DOHH2 (cell line): ENCODE results near the gene LIN54.

Experiments
- H3F3A ChIP-seq: fragments of 200-600 bp; sonication (generic), shearing (Covaris generic); 2 replicates; pipeline ENCODE4 v1.6.0; 2016; ENCODE audit warnings: antibody characterized with exemption, mild to moderate bottlenecking; ENCODE audit not compliant: control insufficient read depth, insufficient read depth
- H3K27ac ChIP-seq: fragments of 200-600 bp; sonication (generic); 2 replicates; pipeline ENCODE4 v1.5.1; 2014; ENCODE audit warnings: low read depth, mild to moderate bottlenecking, low read length, moderate library complexity
- H3K27me3 ChIP-seq: fragments of 200-600 bp; sonication (generic); 2 replicates; pipeline ENCODE4 v1.6.1; 2014; ENCODE audit warnings: mild to moderate bottlenecking, low read length, mixed read lengths; ENCODE audit not compliant: control insufficient read depth
- H3K36me3 ChIP-seq: fragments of 200-600 bp; sonication (generic); 2 replicates; pipeline ENCODE4 v1.6.1; 2014; ENCODE audit warnings: mild to moderate bottlenecking, low read length, moderate library complexity, mixed read lengths; ENCODE audit not compliant: control insufficient read depth
- H3K4me1 ChIP-seq: fragments of 200-600 bp; sonication (generic); 2 replicates; pipeline ENCODE4 v1.6.1; 2014; ENCODE audit warnings: mild to moderate bottlenecking, low read length, mixed read lengths; ENCODE audit not compliant: control insufficient read depth
- H3K4me2 ChIP-seq: fragments of 200-600 bp; sonication (generic); 2 replicates; pipeline ENCODE4 v1.6.0; 2014; ENCODE audit warnings: mild to moderate bottlenecking, low read length, moderate library complexity
- H3K4me3 ChIP-seq: fragments of 200-600 bp; sonication (generic); 2 replicates; pipeline ENCODE4 v1.5.1; 2014; ENCODE audit warnings: mild to moderate bottlenecking, low read length, mixed read lengths
- H3K79me2 ChIP-seq: fragments of 200-600 bp; sonication (generic); 2 replicates; pipeline ENCODE4 v1.6.1; 2014; ENCODE audit warnings: mild to moderate bottlenecking, low read length, mixed read lengths; ENCODE audit not compliant: control insufficient read depth
- H3K9me2 ChIP-seq: fragments of 200-600 bp; sonication (generic); replicated peaks from 2 replicates; pipeline ENCODE4 v1.6.1; 2014; ENCODE audit warnings: mild to moderate bottlenecking, low read length, mixed read lengths; ENCODE audit not compliant: control insufficient read depth
- H3K9me3 ChIP-seq: fragments of 200-600 bp; sonication (generic); 2 replicates; pipeline ENCODE4 v1.6.1; 2014; ENCODE audit warnings: antibody characterized with exemption, low read length, mixed read lengths; ENCODE audit not compliant: control insufficient read depth, insufficient read depth
- H4K20me1 ChIP-seq: fragments of 200-600 bp; sonication (generic); 2 replicates; pipeline ENCODE4 v1.6.0; 2014; ENCODE audit warnings: low read depth, mild to moderate bottlenecking, antibody characterized with exemption, low read length, moderate library complexity; ENCODE audit not compliant: control insufficient read depth, insufficient read depth
- EZH2phosphoT487 ChIP-seq: fragments of 200-600 bp; sonication (generic); IDR thresholded peaks from 2 replicates; pipeline ENCODE4 v1.6.1; 2017; ENCODE audit warnings: borderline replicate concordance, mild to moderate bottlenecking, antibody characterized with exemption, low read length, moderate library complexity, mixed read lengths
- TF ChIP-seq, protein P1 (sequence below): fragments of 200-600 bp; sonication (generic); IDR thresholded peaks from one replicate; pipeline ENCODE4 v1.5.1; 2014; ENCODE audit warnings: antibody characterized with exemption, mild to moderate bottlenecking, low read depth, low read length; ENCODE audit not compliant: poor library complexity, severe bottlenecking

The LIN54 gene

DNA sequence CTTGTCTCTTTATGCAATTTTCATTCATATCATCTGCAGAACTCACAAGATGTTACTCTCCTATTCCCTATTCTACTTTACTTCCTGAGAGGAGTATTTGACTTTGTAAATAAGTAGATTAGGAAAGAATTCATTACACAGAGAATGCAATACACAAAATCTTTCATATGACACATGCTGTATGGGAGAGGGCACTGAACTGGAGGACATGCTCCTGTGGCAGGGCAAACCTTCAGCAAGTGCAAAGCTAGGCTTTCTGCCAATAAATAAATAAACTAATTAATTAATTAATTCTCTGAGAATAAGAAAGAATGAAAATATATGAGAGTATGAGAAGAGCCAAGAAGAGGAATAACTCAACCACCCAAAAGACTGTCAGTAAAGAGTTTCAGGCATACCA lies 76.2 kb downstream of the LIN54 start:
- H3K36me3 ChIP-seq = peaks cover 67% of the 10 kb centered on the region

DNA sequence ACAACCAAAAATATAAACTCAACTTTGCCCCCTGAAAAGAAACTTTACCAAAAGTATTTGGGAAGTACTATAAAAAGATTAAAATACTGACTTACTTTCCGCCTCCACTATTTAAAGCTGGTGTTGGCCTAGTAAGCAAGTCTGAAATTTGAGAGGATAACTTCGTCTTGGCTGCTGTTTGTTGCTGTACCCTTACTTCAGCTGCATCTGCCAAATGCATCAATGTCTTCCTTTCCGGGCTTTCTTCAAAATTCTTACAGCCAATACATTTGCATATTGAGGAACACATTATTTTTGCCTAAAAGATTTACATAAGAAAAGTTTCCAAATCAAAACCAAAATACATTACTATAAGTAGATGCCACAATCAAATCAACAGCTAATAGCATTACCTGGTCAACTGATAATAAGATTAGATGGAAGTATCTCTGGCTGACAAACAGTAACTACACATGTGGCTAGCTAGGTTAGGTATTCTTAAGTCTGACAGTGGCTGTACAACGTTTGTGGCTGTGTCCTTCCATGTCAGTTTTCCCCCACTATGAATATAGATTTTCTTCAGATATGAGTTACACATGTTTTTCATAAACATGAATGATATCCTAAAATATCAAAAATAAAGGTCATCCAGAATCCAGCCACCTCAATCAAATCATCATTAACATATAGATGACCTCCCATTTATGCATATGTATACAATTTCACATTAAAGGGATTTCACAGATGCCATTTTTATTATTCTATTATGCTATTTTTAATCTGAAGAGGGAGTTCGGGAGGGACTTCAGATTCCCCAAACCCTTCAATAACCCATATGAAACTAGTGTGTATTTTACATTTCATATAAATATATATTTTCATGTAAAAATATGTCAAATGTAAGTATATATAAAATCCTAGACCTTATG lies 79.5 kb downstream of the LIN54 start:
- H3K9me3 ChIP-seq = no peaks in the 10 kb centered on the region
- no peaks in the 10 kb centered on the region for H3K27me3 ChIP-seq
- peaks cover 50% of the 10 kb centered on the region for H3K36me3 ChIP-seq
- no peaks in the 10 kb centered on the region for H4K20me1 ChIP-seq
- TF ChIP-seq, protein P1, sequence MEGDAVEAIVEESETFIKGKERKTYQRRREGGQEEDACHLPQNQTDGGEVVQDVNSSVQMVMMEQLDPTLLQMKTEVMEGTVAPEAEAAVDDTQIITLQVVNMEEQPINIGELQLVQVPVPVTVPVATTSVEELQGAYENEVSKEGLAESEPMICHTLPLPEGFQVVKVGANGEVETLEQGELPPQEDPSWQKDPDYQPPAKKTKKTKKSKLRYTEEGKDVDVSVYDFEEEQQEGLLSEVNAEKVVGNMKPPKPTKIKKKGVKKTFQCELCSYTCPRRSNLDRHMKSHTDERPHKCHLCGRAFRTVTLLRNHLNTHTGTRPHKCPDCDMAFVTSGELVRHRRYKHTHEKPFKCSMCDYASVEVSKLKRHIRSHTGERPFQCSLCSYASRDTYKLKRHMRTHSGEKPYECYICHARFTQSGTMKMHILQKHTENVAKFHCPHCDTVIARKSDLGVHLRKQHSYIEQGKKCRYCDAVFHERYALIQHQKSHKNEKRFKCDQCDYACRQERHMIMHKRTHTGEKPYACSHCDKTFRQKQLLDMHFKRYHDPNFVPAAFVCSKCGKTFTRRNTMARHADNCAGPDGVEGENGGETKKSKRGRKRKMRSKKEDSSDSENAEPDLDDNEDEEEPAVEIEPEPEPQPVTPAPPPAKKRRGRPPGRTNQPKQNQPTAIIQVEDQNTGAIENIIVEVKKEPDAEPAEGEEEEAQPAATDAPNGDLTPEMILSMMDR = no peak
- TF ChIP-seq EZH2phosphoT487 = no peak
- H3K4me2 ChIP-seq = no peak overlapping the region
- no peak overlapping the region for H3K27ac ChIP-seq
- 0 out of 2 replicates have a peak, but pooled peaks cover 2% of the 10 kb centered on the region for H3F3A ChIP-seq
- no peaks in the 10 kb centered on the region for H3K9me2 ChIP-seq
- H3K4me1 ChIP-seq = peaks cover 10% of the 10 kb centered on the region
- H3K79me2 ChIP-seq = no peaks in the 10 kb centered on the region
- H3K4me3 ChIP-seq = no peak overlapping the region

More for the DNA sequence above, 76.2 kb downstream of the LIN54 start:
- Histone ChIP-seq H4K20me1 (no peaks in the 10 kb centered on the region), H3K27ac (no peak overlapping the region), H3F3A (0 out of 2 replicates have a peak, but pooled peaks cover 2% of the 10 kb centered on the region), H3K4me3 (no peak overlapping the region), H3K79me2 (no peaks in the 10 kb centered on the region), H3K9me2 (no peaks in the 10 kb centered on the region), H3K4me1 (peaks cover 10% of the 10 kb centered on the region), H3K9me3 (no peaks in the 10 kb centered on the region), H3K4me2 (no peak overlapping the region), H3K27me3 (no peaks in the 10 kb centered on the region)
- TF ChIP-seq EZH2phosphoT487 = no peak
- TF ChIP-seq, protein P1 = no peak

DNA sequence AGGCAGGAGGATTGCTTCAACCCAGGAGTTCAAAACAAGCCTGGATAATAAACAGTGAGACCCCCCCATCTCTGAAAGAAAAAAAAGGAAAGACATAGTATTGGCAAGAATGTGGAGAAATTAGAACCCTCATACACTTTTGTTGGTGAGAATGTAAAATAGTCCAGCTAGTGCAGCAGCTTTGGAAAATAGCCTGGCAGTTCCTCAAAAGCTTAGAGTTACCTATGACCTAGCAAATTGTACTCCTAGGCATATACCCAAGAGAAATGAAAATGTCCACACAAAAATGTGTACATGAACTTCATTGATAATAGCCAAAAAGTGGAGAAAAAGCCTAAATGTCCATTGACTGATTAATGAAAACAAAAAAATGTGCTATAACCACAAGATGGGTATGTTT lies 88.8 kb downstream of the LIN54 start:
- Histone ChIP-seq H3K27me3 (no peaks in the 10 kb centered on the region), H3K27ac (no peak overlapping the region), H3K4me3 (no peak overlapping the region), H3K36me3 (peaks cover 32% of the 10 kb centered on the region), H3K4me2 (no peak overlapping the region), H3K9me3 (no peaks in the 10 kb centered on the region), H3F3A (peaks cover 5% of the 10 kb centered on the region; the same call in 1 of the 2 replicates), H3K79me2 (no peaks in the 10 kb centered on the region), H3K9me2 (no peaks in the 10 kb centered on the region), H4K20me1 (no peaks in the 10 kb centered on the region), H3K4me1 (peaks cover 6% of the 10 kb centered on the region)
- TF ChIP-seq, protein P1 = no peak
- no peak for TF ChIP-seq EZH2phosphoT487
